ENCODE measurements around the gene SEC23A. TPM values are rescaled to one million over a fixed set of nuclear protein-coding genes. Genes with fewer than 3 reads are reported as not detected.
"Not testable (repeated sequence)": the region's sequence is repeated elsewhere in the genome, so short reads cannot be mapped to it uniquely, and the experiment has no call there.

Gene SEC23A
- total RNA-seq, 3 donors from 2014 or later, result 75.8 to 106 (median 82.4) TPM

GRCh38 chr14:39107591-39107996 lies 4.6 kb upstream of the SEC23A start:
- Histone ChIP-seq H3K4me3 (no peak overlapping the region), H3K27me3 (no peaks in the 10 kb centered on the region), H3K27ac (no peak overlapping the region), H3K9me3 (no peaks in the 10 kb centered on the region), H3K4me1 (no peaks in the 10 kb centered on the region), H3K36me3 (no peaks in the 10 kb centered on the region)
- TF ChIP-seq POLR2AphosphoS5 (IDR thresholded peaks at IDR 0.05) (no peak), CTCF (IDR thresholded peaks at IDR 0.05) (peak in 2 of 3 donors; percentile 24 to 32), POLR2A (IDR thresholded peaks at IDR 0.05) (no peak)
- DNase-seq (ENCODE audit: low spot score in 2 of 2), result no peak
- intact Hi-C loops (cut with DNase I; ENCODE audit: low total_unique reads), result no loop called here

GRCh38 chr14:39104078-39104801 lies 1.2 kb upstream of the SEC23A start:
- H3K27me3 ChIP-seq; H3K9me3 ChIP-seq; H3K36me3 ChIP-seq; intact Hi-C loops (cut with DNase I; ENCODE audit: low total_unique reads); H3K4me1 ChIP-seq; DNase-seq (ENCODE audit: low spot score in 2 of 2): not testable (repeated sequence)
- Histone ChIP-seq H3K4me3 (peak overlapping the region; percentile 82 to 94 (median 92)), H3K27ac (peak overlapping the region; percentile 95 to 99)

- Histone ChIP-seq H3K27ac (peak overlapping the region; percentile 95 to 99), H3K27me3 (no peaks in the 10 kb centered on the region), H3K36me3 (no peaks in the 10 kb centered on the region), H3K4me3 (peak overlapping the region; percentile 82 to 94 (median 92)), H3K9me3 (no peaks in the 10 kb centered on the region), H3K4me1 (no peaks in the 10 kb centered on the region)
- TF ChIP-seq POLR2A (IDR thresholded peaks at IDR 0.05) (no peak), POLR2AphosphoS5 (IDR thresholded peaks at IDR 0.05) (no peak), CTCF (IDR thresholded peaks at IDR 0.05) (no peak)
- intact Hi-C loops (cut with DNase I; ENCODE audit: low total_unique reads), result no loop called here
- no peak for DNase-seq (ENCODE audit: low spot score in 2 of 2)
Measured at GRCh38 chr14:39102265-39102968, 618 bp downstream of the SEC23A start.

GRCh38 chr14:39099748-39100147 lies 3.3 kb downstream of the SEC23A start:
- intact Hi-C loops (cut with DNase I; ENCODE audit: low total_unique reads), result no loop called here
- H3K4me1 ChIP-seq, result no peaks in the 10 kb centered on the region
- TF ChIP-seq POLR2A (IDR thresholded peaks at IDR 0.05) (no peak), POLR2AphosphoS5 (IDR thresholded peaks at IDR 0.05) (no peak), CTCF (IDR thresholded peaks at IDR 0.05) (no peak)

GRCh38 chr14:39099215-39099614 lies 3.8 kb downstream of the SEC23A start:
- H3K4me1 ChIP-seq, H3K4me3 ChIP-seq: not testable (repeated sequence)

More at GRCh38 chr14:39099748-39100147, 3.3 kb downstream of the SEC23A start:
- no peaks in the 10 kb centered on the region for H3K27me3 ChIP-seq
- DNase-seq (ENCODE audit: low spot score in 2 of 2), result no peak
- no peaks in the 10 kb centered on the region for H3K9me3 ChIP-seq
- no peaks in the 10 kb centered on the region for H3K36me3 ChIP-seq
- H3K4me3 ChIP-seq, result no peak overlapping the region
- H3K27ac ChIP-seq, result no peak overlapping the region

GRCh38 chr14:39097159-39097558 lies 5.9 kb downstream of the SEC23A start:
- intact Hi-C loops (cut with DNase I; ENCODE audit: low total_unique reads), result no loop called here
- no peaks in the 10 kb centered on the region for H3K4me1 ChIP-seq
- TF ChIP-seq POLR2A (IDR thresholded peaks at IDR 0.05) (no peak), POLR2AphosphoS5 (IDR thresholded peaks at IDR 0.05) (no peak), CTCF (IDR thresholded peaks at IDR 0.05) (no peak)

More at GRCh38 chr14:39099215-39099614, 3.8 kb downstream of the SEC23A start:
- H3K9me3 ChIP-seq; DNase-seq (ENCODE audit: low spot score in 2 of 2); H3K27ac ChIP-seq; intact Hi-C loops (cut with DNase I; ENCODE audit: low total_unique reads); H3K36me3 ChIP-seq; H3K27me3 ChIP-seq: not testable (repeated sequence)

More at GRCh38 chr14:39097159-39097558, 5.9 kb downstream of the SEC23A start:
- no peak overlapping the region for H3K4me3 ChIP-seq
- H3K9me3 ChIP-seq, result no peaks in the 10 kb centered on the region
- no peak for DNase-seq (ENCODE audit: low spot score in 2 of 2)
- H3K27me3 ChIP-seq, result no peaks in the 10 kb centered on the region
- no peak overlapping the region for H3K27ac ChIP-seq
- H3K36me3 ChIP-seq, result no peaks in the 10 kb centered on the region

Measured in breast epithelium (tissue), 4 donors.